ENCODE results near the gene KRTAP4-9. TPM values are rescaled to one million over a fixed set of nuclear protein-coding genes. Genes with fewer than 3 reads are reported as not detected.
"Not testable (repeated sequence)": the region's sequence is repeated elsewhere in the genome, so short reads cannot be mapped to it uniquely, and the experiment has no call there.

KRTAP4-9 gene
- polyA plus RNA-seq, 1 experiment: not detected

- no peak for TF ChIP-seq CTCF (IDR thresholded peaks at IDR 0.05; ENCODE audit: low read depth, low read length)
- Histone ChIP-seq H3K27me3 (ENCODE audit: control insufficient read depth, insufficient read depth, low read length) (no peaks in the 10 kb centered on the region), H3K9me3 (ENCODE audit: control insufficient read depth, insufficient read depth, low read length) (no peaks in the 10 kb centered on the region), H3K4me3 (ENCODE audit: low read depth, low read length) (no peak overlapping the region), H3K27ac (ENCODE audit: low read depth, low read length) (peak overlapping the region; percentile 86)
- ChIA-PET POLR2A (interaction anchor here (1.2 kb wide), 1 partner anchor 14 kb away, joined by 3 read pairs; no protein-coding TSS in a partner anchor), CTCF (interaction anchor here (1.2 kb wide), 1 partner anchor 487 kb away, joined by 3 read pairs; no protein-coding TSS in a partner anchor)
- DNase-seq (ENCODE audit: low read depth, low spot score): peak; percentile 86
Measured at GRCh38 chr17:41061964-41062363, 43.2 kb upstream of the KRTAP4-9 start.

GRCh38 chr17:41063449-41063848, 41.7 kb upstream of the KRTAP4-9 start:
- Histone ChIP-seq H3K27me3 (ENCODE audit: control insufficient read depth, insufficient read depth, low read length) (no peaks in the 10 kb centered on the region), H3K27ac (ENCODE audit: low read depth, low read length) (no peak overlapping the region), H3K4me3 (ENCODE audit: low read depth, low read length) (no peak overlapping the region), H3K9me3 (ENCODE audit: control insufficient read depth, insufficient read depth, low read length) (no peaks in the 10 kb centered on the region)
- no peak for DNase-seq (ENCODE audit: low read depth, low spot score)
- ChIA-PET CTCF (no interaction called here), POLR2A (no interaction called here)
- TF ChIP-seq CTCF (IDR thresholded peaks at IDR 0.05; ENCODE audit: low read depth, low read length): no peak

GRCh38 chr17:41064301-41064700, 40.9 kb upstream of the KRTAP4-9 start:
- H3K27me3 ChIP-seq (ENCODE audit: control insufficient read depth, insufficient read depth, low read length): no peaks in the 10 kb centered on the region
- H3K9me3 ChIP-seq (ENCODE audit: control insufficient read depth, insufficient read depth, low read length): no peaks in the 10 kb centered on the region
- H3K4me3 ChIP-seq (ENCODE audit: low read depth, low read length): no peak overlapping the region
- no peak overlapping the region for H3K27ac ChIP-seq (ENCODE audit: low read depth, low read length)
- POLR2A ChIA-PET: no interaction called here
- CTCF ChIA-PET: no interaction called here
- no peak for DNase-seq (ENCODE audit: low read depth, low spot score)
- no peak for TF ChIP-seq CTCF (IDR thresholded peaks at IDR 0.05; ENCODE audit: low read depth, low read length)

GRCh38 chr17:41065016-41065689, 40.0 kb upstream of the KRTAP4-9 start:
- H3K4me3 ChIP-seq (ENCODE audit: low read depth, low read length); DNase-seq (ENCODE audit: low read depth, low spot score); POLR2A ChIA-PET; H3K27ac ChIP-seq (ENCODE audit: low read depth, low read length); H3K9me3 ChIP-seq (ENCODE audit: control insufficient read depth, insufficient read depth, low read length); CTCF ChIA-PET; H3K27me3 ChIP-seq (ENCODE audit: control insufficient read depth, insufficient read depth, low read length): not testable (repeated sequence)

GRCh38 chr17:41065829-41066624, 39.2 kb upstream of the KRTAP4-9 start, which contains the start of gene KRTAP2-4:
KRTAP2-4 (minus strand) TSS chr17:41065879; CDS start chr17:41065845, 34 bp downstream.
- DNase-seq (ENCODE audit: low read depth, low spot score): peak; percentile 71
- H3K27ac ChIP-seq (ENCODE audit: low read depth, low read length): peak within 1 kb of the TSS; percentile 53
- ChIA-PET POLR2A (no interaction called here), CTCF (no interaction called here)
- H3K4me3 ChIP-seq (ENCODE audit: low read depth, low read length): no peak within 1 kb of the TSS
- TF ChIP-seq CTCF (IDR thresholded peaks at IDR 0.05; ENCODE audit: low read depth, low read length): no peak
- no peaks in the 10 kb centered on the region for H3K27me3 ChIP-seq (ENCODE audit: control insufficient read depth, insufficient read depth, low read length)
- no peaks in the 10 kb centered on the region for H3K9me3 ChIP-seq (ENCODE audit: control insufficient read depth, insufficient read depth, low read length)

Data from AG04450 (cell line).